WTC11 (cell line): ENCODE results near the gene ASS1. TPM values are rescaled to one million over a fixed set of nuclear protein-coding genes. Genes with fewer than 3 reads are reported as not detected.

ENCODE experiments used
- ATAC-seq: fragments of 200-7000 bp; cut with Tn5 transposase; 2 replicates; pipeline ENCODE4 v1.10.0; 2021; ENCODE audit warnings: mild to moderate bottlenecking, moderate library complexity
- CTCF ChIA-PET: fragments of 300-600 bp; sonication (Branson Sonifier 250); formaldehyde crosslinking; loops from one replicate; lab custom pipeline; 2021; ENCODE audit warnings: antibody characterized with exemption; lab: Charles Lee
- POLR2A ChIA-PET: fragments of 350-600 bp; sonication (Branson Sonifier 250); formaldehyde crosslinking; loops from one replicate; lab custom pipeline; 2021; ENCODE audit warnings: antibody characterized with exemption; lab: Charles Lee
- DNase-seq: peaks from one replicate; pipeline ENCODE4 v3.0.0; 2021; ENCODE audit warnings: low spot score
- H3K27ac Mint-ChIP-seq: 2 replicates; pipeline ENCODE4 v1.8.0; 2021; ENCODE audit warnings: mixed read lengths
- H3K27me3 Mint-ChIP-seq: 2 replicates; pipeline ENCODE4 v1.8.0; 2021; ENCODE audit warnings: low read depth, mild to moderate bottlenecking, moderate library complexity, mixed read lengths
- H3K36me3 Mint-ChIP-seq: 2 replicates; pipeline ENCODE4 v1.8.0; 2021; ENCODE audit warnings: mixed read lengths
- H3K4me1 Mint-ChIP-seq: 2 replicates; pipeline ENCODE4 v1.8.0; 2022; ENCODE audit warnings: mixed read lengths
- H3K4me3 Mint-ChIP-seq: 2 replicates; pipeline ENCODE4 v1.8.0; 2021; ENCODE audit warnings: mild to moderate bottlenecking, moderate library complexity, mixed read lengths
- H3K9me3 Mint-ChIP-seq: 2 replicates; pipeline ENCODE4 v1.8.0; 2021; ENCODE audit warnings: mixed read lengths
- CBFB ChIP-seq: sonication (generic); formaldehyde crosslinking; IDR thresholded peaks from 2 replicates; pipeline ENCODE4 v1.8.1; 2022; ENCODE audit warnings: mild to moderate bottlenecking, low read depth, missing genetic modification reagents
- FOXJ3 ChIP-seq: sonication (generic); formaldehyde crosslinking; IDR thresholded peaks from 2 replicates; pipeline ENCODE4 v1.9.0; 2021; ENCODE audit warnings: missing genetic modification reagents, mild to moderate bottlenecking, borderline replicate concordance
- FOXP4 ChIP-seq: sonication (generic); formaldehyde crosslinking; IDR thresholded peaks from 2 replicates; pipeline ENCODE4 v1.8.0; 2022; ENCODE audit warnings: mild to moderate bottlenecking, missing genetic modification reagents
- HMGA2 ChIP-seq: fragments of 250-450 bp; sonication (Bioruptor Pico); IDR thresholded peaks from 2 replicates; pipeline ENCODE4 v1.4.0; 2021; ENCODE audit warnings: mild to moderate bottlenecking, moderate library complexity
- NFYB ChIP-seq: sonication (generic); formaldehyde crosslinking; conservative IDR thresholded peaks from 2 replicates; pipeline ENCODE4 v1.8.0; 2022; ENCODE audit warnings: low read depth, missing genetic modification reagents
- NR2C2 ChIP-seq: sonication (generic); formaldehyde crosslinking; IDR thresholded peaks from 2 replicates; pipeline ENCODE4 v1.8.0; 2022; ENCODE audit warnings: mild to moderate bottlenecking, missing genetic modification reagents
- NR3C1 ChIP-seq: sonication (generic); formaldehyde crosslinking; conservative IDR thresholded peaks from 2 replicates; pipeline ENCODE4 v1.8.1; 2023; ENCODE audit warnings: low read depth, mild to moderate bottlenecking, missing genetic modification reagents
- OVOL2 ChIP-seq: fragments of 250-450 bp; sonication (Bioruptor Pico); IDR thresholded peaks from 2 replicates; pipeline ENCODE4 v1.9.0; 2021; ENCODE audit warnings: mild to moderate bottlenecking, borderline replicate concordance
- PRRX2 ChIP-seq: fragments of 250-450 bp; sonication (Bioruptor Pico); IDR thresholded peaks from 2 replicates; pipeline ENCODE4 v1.8.0; 2021; ENCODE audit warnings: mild to moderate bottlenecking
- RORB ChIP-seq: fragments of 250-450 bp; sonication (Bioruptor Pico); IDR thresholded peaks from 2 replicates; pipeline ENCODE4 v1.9.0; 2021; ENCODE audit warnings: mild to moderate bottlenecking
- ZNF219 ChIP-seq: sonication (generic); formaldehyde crosslinking; IDR thresholded peaks from 2 replicates; pipeline ENCODE4 v1.8.0; 2023; ENCODE audit warnings: missing genetic modification reagents, mild to moderate bottlenecking, borderline replicate concordance
- ZNF232 ChIP-seq: sonication (generic); formaldehyde crosslinking; IDR thresholded peaks from 2 replicates; pipeline ENCODE4 v1.8.0; 2022; ENCODE audit warnings: mild to moderate bottlenecking, missing genetic modification reagents
- ZNF532 ChIP-seq: fragments of 250-450 bp; sonication (Bioruptor Pico); IDR thresholded peaks from 2 replicates; pipeline ENCODE4 v1.9.0; 2021; ENCODE audit warnings: mild to moderate bottlenecking, borderline replicate concordance
- ZNF671 ChIP-seq: fragments of 250-450 bp; sonication (Bioruptor Pico); IDR thresholded peaks from 2 replicates; pipeline ENCODE4 v1.8.0; 2021; ENCODE audit warnings: mild to moderate bottlenecking
- total RNA-seq: library from RNA; stranded (reverse); gene quantifications from 3 replicates; pipeline ENCODE4 v1.2.3, GENCODE V29; 2021
- TF ChIP-seq, protein P1 (sequence below): sonication (generic); formaldehyde crosslinking; IDR thresholded peaks from 2 replicates; pipeline ENCODE4 v1.8.0; 2023; ENCODE audit warnings: mild to moderate bottlenecking, missing genetic modification reagents
- TF ChIP-seq, protein P2 (sequence below): sonication (generic); formaldehyde crosslinking; IDR thresholded peaks from 2 replicates; pipeline ENCODE4 v1.8.1; 2022; ENCODE audit warnings: low read depth, mild to moderate bottlenecking, moderate library complexity, missing genetic modification reagents, borderline replicate concordance
- TF ChIP-seq, protein P3 (sequence below): fragments of 200-600 bp; IDR thresholded peaks from 2 replicates; pipeline ENCODE4 v1.8.0; 2022; ENCODE audit warnings: antibody characterized with exemption
- TF ChIP-seq, protein P4 (sequence below): sonication (generic); formaldehyde crosslinking; IDR thresholded peaks from 2 replicates; pipeline ENCODE4 v1.8.1; 2023; ENCODE audit warnings: mild to moderate bottlenecking, missing genetic modification reagents, borderline replicate concordance

The ASS1 gene
- total RNA-seq, 1 experiment from 2014 or later, result 95.7 TPM

GRCh38 chr9:130411566-130411915 lies 33.2 kb upstream of the ASS1 start:
- H3K36me3 Mint-ChIP-seq, result no peaks in the 10 kb centered on the region
- ATAC-seq (no peak), DNase-seq (no peak)
- no peak overlapping the region for H3K4me3 Mint-ChIP-seq
- ChIA-PET POLR2A (no interaction called here), CTCF (no interaction called here)
- 0 out of 2 replicates have a peak, but pooled peaks cover 3% of the 10 kb centered on the region for H3K9me3 Mint-ChIP-seq
- TF ChIP-seq, protein P1, sequence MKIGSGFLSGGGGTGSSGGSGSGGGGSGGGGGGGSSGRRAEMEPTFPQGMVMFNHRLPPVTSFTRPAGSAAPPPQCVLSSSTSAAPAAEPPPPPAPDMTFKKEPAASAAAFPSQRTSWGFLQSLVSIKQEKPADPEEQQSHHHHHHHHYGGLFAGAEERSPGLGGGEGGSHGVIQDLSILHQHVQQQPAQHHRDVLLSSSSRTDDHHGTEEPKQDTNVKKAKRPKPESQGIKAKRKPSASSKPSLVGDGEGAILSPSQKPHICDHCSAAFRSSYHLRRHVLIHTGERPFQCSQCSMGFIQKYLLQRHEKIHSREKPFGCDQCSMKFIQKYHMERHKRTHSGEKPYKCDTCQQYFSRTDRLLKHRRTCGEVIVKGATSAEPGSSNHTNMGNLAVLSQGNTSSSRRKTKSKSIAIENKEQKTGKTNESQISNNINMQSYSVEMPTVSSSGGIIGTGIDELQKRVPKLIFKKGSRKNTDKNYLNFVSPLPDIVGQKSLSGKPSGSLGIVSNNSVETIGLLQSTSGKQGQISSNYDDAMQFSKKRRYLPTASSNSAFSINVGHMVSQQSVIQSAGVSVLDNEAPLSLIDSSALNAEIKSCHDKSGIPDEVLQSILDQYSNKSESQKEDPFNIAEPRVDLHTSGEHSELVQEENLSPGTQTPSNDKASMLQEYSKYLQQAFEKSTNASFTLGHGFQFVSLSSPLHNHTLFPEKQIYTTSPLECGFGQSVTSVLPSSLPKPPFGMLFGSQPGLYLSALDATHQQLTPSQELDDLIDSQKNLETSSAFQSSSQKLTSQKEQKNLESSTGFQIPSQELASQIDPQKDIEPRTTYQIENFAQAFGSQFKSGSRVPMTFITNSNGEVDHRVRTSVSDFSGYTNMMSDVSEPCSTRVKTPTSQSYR (CRISPR knock-in tag), result no peak
- TF ChIP-seq NFYB, result no peak
- no peak for TF ChIP-seq RORB
- no peak for TF ChIP-seq PRRX2
- TF ChIP-seq, protein P2, sequence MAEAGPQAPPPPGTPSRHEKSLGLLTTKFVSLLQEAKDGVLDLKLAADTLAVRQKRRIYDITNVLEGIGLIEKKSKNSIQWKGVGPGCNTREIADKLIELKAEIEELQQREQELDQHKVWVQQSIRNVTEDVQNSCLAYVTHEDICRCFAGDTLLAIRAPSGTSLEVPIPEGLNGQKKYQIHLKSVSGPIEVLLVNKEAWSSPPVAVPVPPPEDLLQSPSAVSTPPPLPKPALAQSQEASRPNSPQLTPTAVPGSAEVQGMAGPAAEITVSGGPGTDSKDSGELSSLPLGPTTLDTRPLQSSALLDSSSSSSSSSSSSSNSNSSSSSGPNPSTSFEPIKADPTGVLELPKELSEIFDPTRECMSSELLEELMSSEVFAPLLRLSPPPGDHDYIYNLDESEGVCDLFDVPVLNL (CRISPR knock-in tag), result no peak
- no peak for TF ChIP-seq CBFB (CRISPR knock-in tag)
- TF ChIP-seq ZNF532 (CRISPR knock-in tag), result no peak
- no peak for TF ChIP-seq FOXP4 (CRISPR knock-in tag)
- TF ChIP-seq OVOL2 (CRISPR knock-in tag), result no peak
- TF ChIP-seq, protein P3, sequence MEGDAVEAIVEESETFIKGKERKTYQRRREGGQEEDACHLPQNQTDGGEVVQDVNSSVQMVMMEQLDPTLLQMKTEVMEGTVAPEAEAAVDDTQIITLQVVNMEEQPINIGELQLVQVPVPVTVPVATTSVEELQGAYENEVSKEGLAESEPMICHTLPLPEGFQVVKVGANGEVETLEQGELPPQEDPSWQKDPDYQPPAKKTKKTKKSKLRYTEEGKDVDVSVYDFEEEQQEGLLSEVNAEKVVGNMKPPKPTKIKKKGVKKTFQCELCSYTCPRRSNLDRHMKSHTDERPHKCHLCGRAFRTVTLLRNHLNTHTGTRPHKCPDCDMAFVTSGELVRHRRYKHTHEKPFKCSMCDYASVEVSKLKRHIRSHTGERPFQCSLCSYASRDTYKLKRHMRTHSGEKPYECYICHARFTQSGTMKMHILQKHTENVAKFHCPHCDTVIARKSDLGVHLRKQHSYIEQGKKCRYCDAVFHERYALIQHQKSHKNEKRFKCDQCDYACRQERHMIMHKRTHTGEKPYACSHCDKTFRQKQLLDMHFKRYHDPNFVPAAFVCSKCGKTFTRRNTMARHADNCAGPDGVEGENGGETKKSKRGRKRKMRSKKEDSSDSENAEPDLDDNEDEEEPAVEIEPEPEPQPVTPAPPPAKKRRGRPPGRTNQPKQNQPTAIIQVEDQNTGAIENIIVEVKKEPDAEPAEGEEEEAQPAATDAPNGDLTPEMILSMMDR, result no peak
- TF ChIP-seq ZNF671 (CRISPR knock-in tag), result no peak
- no peak for TF ChIP-seq ZNF219 (CRISPR knock-in tag)
- TF ChIP-seq NR3C1 (CRISPR knock-in tag), result no peak
- TF ChIP-seq FOXJ3 (CRISPR knock-in tag), result no peak
- TF ChIP-seq, protein P4, sequence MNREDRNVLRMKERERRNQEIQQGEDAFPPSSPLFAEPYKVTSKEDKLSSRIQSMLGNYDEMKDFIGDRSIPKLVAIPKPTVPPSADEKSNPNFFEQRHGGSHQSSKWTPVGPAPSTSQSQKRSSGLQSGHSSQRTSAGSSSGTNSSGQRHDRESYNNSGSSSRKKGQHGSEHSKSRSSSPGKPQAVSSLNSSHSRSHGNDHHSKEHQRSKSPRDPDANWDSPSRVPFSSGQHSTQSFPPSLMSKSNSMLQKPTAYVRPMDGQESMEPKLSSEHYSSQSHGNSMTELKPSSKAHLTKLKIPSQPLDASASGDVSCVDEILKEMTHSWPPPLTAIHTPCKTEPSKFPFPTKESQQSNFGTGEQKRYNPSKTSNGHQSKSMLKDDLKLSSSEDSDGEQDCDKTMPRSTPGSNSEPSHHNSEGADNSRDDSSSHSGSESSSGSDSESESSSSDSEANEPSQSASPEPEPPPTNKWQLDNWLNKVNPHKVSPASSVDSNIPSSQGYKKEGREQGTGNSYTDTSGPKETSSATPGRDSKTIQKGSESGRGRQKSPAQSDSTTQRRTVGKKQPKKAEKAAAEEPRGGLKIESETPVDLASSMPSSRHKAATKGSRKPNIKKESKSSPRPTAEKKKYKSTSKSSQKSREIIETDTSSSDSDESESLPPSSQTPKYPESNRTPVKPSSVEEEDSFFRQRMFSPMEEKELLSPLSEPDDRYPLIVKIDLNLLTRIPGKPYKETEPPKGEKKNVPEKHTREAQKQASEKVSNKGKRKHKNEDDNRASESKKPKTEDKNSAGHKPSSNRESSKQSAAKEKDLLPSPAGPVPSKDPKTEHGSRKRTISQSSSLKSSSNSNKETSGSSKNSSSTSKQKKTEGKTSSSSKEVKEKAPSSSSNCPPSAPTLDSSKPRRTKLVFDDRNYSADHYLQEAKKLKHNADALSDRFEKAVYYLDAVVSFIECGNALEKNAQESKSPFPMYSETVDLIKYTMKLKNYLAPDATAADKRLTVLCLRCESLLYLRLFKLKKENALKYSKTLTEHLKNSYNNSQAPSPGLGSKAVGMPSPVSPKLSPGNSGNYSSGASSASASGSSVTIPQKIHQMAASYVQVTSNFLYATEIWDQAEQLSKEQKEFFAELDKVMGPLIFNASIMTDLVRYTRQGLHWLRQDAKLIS (CRISPR knock-in tag), result no peak
- TF ChIP-seq HMGA2 (CRISPR knock-in tag), result no peak
- TF ChIP-seq ZNF232 (CRISPR knock-in tag), result no peak
- no peak for TF ChIP-seq NR2C2 (CRISPR knock-in tag)
- H3K4me1 Mint-ChIP-seq, result no peaks in the 10 kb centered on the region
- H3K27ac Mint-ChIP-seq, result no peak overlapping the region; the same call in 1 of the 2 replicates
- no peaks in the 10 kb centered on the region for H3K27me3 Mint-ChIP-seq
